Lower leg skin (tissue), 4 donors: ENCODE data around the gene FOXP4. TPM values are rescaled to one million over a fixed set of nuclear protein-coding genes. Genes with fewer than 3 reads are reported as not detected.

Experiments
- DNase-seq, 2 donors: peaks; one replicate each; pipeline ENCODE4 v3.0.0-alpha.2; 2019; ENCODE audit warnings: low spot score in 2 of 2
- H3K4me3 ChIP-seq: fragments of 200-600 bp; sonication (generic); 2 replicates; pipeline ENCODE4 v1.5.1; 2017; ENCODE audit warnings: mild to moderate bottlenecking, low read depth; ENCODE audit not compliant: poor library complexity, severe bottlenecking
- POLR2A ChIP-seq, 2 donors: fragments of 450-650 bp; IDR thresholded peaks; one replicate each; pipeline ENCODE4 v1.6.1; 2016 to 2017; ENCODE audit warnings: antibody characterized with exemption in 2 of 2, mild to moderate bottlenecking in 1 of 2, moderate library complexity in 1 of 2
- WGBS, 2 donors: methylation state at CpG; one replicate each; pipeline ENCODE4 v1.1.5; 2018; 5-methylcytosine and 5-hydroxymethylcytosine counted together
- intact Hi-C: fragments of 100-400 bp; cut with DNase I; formaldehyde crosslinking; loops from one replicate; pipeline ENCODE4 v1.15.0; 2023; ENCODE audit warnings: low total_unique reads
- total RNA-seq, 4 donors: library from RNA; depleted of rRNA; stranded (reverse); fragments of >200 nt; gene quantifications; one replicate each; pipeline ENCODE4 v1.1.0, GENCODE V29; 2016
- TF ChIP-seq, protein P1 (sequence below), 3 donors: fragments of 450-650 bp; IDR thresholded peaks; one replicate each; pipeline ENCODE4 v1.5.1; 2016; ENCODE audit warnings: antibody characterized with exemption in 3 of 3, mild to moderate bottlenecking in 3 of 3, moderate library complexity in 2 of 3

Gene FOXP4
- total RNA-seq, 4 donors from 2014 or later, result 7.5 to 11.6 (median 10.1) TPM

GRCh38 chr6:41602864-41603608, 56.9 kb downstream of the FOXP4 start:
- intact Hi-C loops, result loop anchor here (2.0 kb wide), 1 partner anchor 84 kb away; no protein-coding TSS in a partner anchor
- 5 to 7% methylated on average over 20 of the region's 20 CpGs for WGBS, 2 donors
- TF ChIP-seq, protein P1, sequence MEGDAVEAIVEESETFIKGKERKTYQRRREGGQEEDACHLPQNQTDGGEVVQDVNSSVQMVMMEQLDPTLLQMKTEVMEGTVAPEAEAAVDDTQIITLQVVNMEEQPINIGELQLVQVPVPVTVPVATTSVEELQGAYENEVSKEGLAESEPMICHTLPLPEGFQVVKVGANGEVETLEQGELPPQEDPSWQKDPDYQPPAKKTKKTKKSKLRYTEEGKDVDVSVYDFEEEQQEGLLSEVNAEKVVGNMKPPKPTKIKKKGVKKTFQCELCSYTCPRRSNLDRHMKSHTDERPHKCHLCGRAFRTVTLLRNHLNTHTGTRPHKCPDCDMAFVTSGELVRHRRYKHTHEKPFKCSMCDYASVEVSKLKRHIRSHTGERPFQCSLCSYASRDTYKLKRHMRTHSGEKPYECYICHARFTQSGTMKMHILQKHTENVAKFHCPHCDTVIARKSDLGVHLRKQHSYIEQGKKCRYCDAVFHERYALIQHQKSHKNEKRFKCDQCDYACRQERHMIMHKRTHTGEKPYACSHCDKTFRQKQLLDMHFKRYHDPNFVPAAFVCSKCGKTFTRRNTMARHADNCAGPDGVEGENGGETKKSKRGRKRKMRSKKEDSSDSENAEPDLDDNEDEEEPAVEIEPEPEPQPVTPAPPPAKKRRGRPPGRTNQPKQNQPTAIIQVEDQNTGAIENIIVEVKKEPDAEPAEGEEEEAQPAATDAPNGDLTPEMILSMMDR (IDR thresholded peaks at IDR 0.05), result peak in 1 of 3 donors; percentile 67
- no peak for TF ChIP-seq POLR2A (IDR thresholded peaks at IDR 0.05)
- peak; percentile 65 to 94 for DNase-seq
- H3K4me3 ChIP-seq, result no peak overlapping the region

- TF ChIP-seq POLR2A (IDR thresholded peaks at IDR 0.05), result no peak
- TF ChIP-seq, protein P1 (IDR thresholded peaks at IDR 0.05), result no peak
- WGBS, 2 donors, result 68 to 69% methylated on average over 5 of the region's 5 CpGs
- intact Hi-C loops, result no loop called here
- no peak overlapping the region for H3K4me3 ChIP-seq
- DNase-seq, result no peak
These were observed 57.8 kb downstream of the FOXP4 start for GRCh38 chr6:41604006-41604405.

- H3K4me3 ChIP-seq, result no peak overlapping the region
These were observed 59.5 kb downstream of the FOXP4 start for GRCh38 chr6:41605649-41606048.

GRCh38 chr6:41607036-41607435, 60.9 kb downstream of the FOXP4 start:
- 89 to 90% methylated on average over 5 of the region's 5 CpGs for WGBS, 2 donors
- no peak for DNase-seq
- H3K4me3 ChIP-seq, result no peak overlapping the region
- TF ChIP-seq POLR2A (IDR thresholded peaks at IDR 0.05), result no peak
- TF ChIP-seq, protein P1 (IDR thresholded peaks at IDR 0.05), result no peak
- intact Hi-C loops, result no loop called here

More at GRCh38 chr6:41605649-41606048, 59.5 kb downstream of the FOXP4 start:
- intact Hi-C loops, result no loop called here
- WGBS, 2 donors, result 61 to 67% methylated on average over 3 of the region's 3 CpGs
- DNase-seq, result no peak
- TF ChIP-seq, protein P1 (IDR thresholded peaks at IDR 0.05), result no peak
- no peak for TF ChIP-seq POLR2A (IDR thresholded peaks at IDR 0.05)

DNA sequence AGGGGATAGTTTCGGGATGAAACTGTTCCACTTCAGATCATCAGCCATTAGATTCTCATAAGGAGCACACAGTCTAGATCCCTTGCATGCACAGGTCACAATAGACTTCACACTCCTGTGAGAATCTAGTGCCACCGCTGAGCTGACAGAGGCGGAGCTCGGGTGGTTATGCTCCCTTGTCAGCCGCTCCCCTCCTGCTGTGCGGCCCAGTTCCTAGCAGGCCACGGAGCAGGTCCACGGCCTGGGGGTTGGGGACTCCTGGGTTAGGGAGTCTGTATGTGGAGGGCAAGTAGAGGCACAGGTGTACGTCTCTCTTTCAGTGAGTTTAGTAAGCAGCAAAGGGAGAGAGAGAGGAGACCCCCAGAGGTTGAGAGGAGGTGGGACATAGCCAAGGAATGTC, 61.6 kb downstream of the FOXP4 start:
- TF ChIP-seq POLR2A (IDR thresholded peaks at IDR 0.05), result no peak
- TF ChIP-seq, protein P1 (IDR thresholded peaks at IDR 0.05), result no peak
- no peak overlapping the region for H3K4me3 ChIP-seq
- 86 to 90% methylated on average over 9 of the region's 9 CpGs for WGBS, 2 donors
- no peak for DNase-seq
- intact Hi-C loops, result no loop called here
